OCI-LY3 (cell line): ENCODE data around the gene SHISA4.

Experiments used
- CTCF ChIP-seq: fragments of 200-600, 300-600 bp; sonication (generic); IDR thresholded peaks from 2 replicates; pipeline ENCODE4 v1.5.1; 2014; ENCODE audit warnings: antibody characterized with exemption, low read length, low read depth
- EZH2phosphoT487 ChIP-seq: fragments of 200-600 bp; shearing (Covaris generic); IDR thresholded peaks from 2 replicates; pipeline ENCODE4 v1.6.1; 2018; ENCODE audit warnings: antibody characterized with exemption, mixed run types, low read depth

- TF ChIP-seq CTCF (no peak), EZH2phosphoT487 (no peak)
Observed at GRCh38 chr1:201893431-201893830, 4.7 kb downstream of the SHISA4 start.
